Dermis microvascular lymphatic vessel endothelial cell (primary cell): Measurements from ENCODE around the gene MMP23B. TPM values are rescaled to one million over a fixed set of nuclear protein-coding genes. Genes with fewer than 3 reads are reported as not detected.
A peak's percentile ranks its signal among the peaks of the same experiment; 100 is the strongest.

Source experiments
- DNase-seq, 2 donors: peaks; one replicate each; pipeline versions ENCODE4 v3.0.0 to v3.0.0-alpha.2; 2010; ENCODE audit warnings: low read depth in 2 of 2
- total RNA-seq: library from RNA; depleted of rRNA; stranded (reverse); fragments of >200 nt; gene quantifications from 2 replicates; pipeline ENCODE4 v1.2.1, GENCODE V29; 2014

Gene MMP23B
- total RNA-seq, 1 donor from 2014 or later, result not detected

DNA sequence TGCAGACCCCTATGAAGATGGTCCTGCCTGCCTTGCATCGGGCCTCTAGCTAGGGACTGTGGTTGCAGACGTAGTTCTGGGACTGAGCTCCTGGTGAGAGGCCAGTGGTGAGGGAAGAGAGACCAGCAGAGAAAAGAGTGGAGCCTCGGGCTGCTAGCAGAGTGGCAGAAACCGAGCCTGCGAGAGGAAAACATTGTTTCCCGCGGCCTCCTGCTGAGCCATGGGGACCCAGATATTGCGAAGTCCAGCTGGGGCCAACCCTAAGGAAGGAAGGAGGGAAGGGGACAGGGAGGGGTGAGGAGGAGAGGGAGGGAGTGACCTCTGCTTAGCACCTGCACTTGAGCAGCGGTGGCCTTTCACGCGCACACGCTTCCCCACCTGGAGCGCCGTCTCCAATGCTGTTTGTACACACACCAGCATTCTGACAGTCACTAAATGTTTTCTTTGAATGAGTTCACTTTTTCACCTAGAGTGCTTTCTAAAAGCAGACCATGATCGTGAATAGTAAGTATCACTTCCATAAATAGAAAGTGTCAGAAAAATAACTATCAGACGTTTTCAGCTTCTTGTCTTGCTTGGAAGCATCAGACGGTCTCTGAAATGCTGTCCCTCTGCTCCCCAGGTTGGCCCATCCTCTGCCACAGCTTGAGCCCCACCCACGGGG is 29.5 kb upstream of the MMP23B start:
- no peak for DNase-seq

GRCh38 chr1:1602968-1603506 is 28.9 kb upstream of the MMP23B start:
- DNase-seq, result no peak

DNA sequence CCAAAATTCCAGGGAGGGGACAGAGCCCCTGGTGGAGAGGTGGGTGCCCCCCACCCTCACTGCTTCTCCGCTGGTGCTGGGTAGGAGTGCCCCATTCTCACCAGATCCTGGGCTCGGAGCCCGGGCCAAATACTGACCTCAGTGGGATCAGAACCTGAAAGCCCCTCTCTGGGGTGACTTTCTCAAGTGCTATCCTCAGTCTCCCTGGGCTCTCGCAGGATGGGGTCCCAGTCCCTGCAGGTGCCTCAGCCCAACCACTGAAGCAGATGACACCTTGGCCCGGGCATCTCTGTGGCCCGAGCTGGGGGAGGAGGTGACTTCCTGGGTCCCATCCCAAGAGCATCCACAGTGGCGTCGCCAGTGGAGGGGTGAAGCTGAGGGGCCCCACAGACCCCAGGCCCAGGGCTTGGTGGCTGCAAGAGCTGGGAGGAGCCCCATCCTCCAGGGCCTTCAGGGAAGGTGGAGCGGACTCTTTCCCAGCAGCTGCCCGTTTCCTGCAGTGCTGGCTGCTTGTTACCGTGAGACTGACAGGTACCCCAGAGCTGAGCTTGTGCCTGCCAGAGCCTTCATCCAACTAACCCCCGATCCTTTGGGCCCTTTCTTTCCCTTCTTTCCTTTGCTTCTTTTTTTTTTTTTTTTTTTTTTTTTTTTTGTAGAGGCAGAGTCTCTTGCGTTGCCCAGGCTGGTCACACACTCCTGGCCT is 28.2 kb upstream of the MMP23B start:
- no peak for DNase-seq

DNA sequence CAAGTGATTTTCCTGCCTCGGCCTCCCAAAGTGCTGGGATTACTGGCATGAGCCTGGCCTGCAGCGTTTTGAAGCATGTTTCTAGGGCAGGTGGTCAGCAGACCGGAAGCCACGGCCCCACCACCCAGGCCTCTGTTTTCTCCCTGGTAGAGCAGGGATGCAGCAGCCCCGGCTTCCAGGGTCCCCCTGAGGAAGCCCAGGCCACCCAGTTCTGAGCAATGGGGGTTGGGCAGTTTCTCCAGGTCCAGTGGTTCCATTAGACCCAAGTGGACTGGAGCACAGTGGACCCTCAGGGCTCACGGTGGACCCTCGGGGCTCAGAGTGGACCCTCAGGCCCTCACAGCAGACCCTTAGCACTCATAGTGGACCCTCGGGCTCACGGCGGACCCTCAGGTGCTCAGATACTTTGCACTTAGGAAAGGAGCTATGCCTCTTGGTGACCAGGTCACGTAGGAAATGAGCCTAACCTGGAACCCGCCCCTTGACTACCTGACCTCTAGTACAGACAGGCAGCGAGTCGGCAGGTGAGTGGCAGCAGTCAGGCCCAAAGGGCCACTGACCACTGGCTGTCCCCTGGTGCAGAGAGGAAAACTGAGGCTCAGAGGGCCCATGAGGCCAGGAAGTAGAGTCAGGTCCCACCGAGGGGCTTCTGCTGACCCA is 27.5 kb upstream of the MMP23B start:
- no peak for DNase-seq

DNA sequence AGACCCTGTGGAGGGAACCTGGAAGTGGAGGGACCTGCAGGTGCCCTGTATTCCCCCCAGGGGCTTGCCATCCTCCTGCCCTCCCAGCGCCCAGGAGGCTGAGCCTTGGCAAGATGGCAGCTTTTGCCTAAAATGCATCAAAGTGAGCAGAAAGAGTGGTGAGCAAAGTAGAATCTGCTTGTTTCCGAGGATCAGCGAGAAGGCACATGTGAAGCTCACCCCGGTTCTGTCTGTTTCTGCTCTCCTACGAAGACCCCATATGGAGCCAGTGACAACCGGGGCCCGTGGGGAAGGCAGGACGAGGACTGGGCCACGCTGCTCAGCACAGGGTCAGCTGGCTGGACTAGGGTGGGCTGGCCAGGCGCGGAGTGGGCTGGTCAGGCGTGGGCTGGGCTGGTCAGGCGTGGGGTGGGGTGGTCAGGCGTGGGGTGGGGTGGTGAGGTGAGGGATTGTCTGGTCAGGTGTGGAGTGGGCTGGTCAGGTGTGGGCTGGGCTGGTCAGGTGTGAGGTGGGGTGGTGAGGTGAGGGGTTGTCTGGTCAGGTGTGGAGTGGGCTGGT is 26.9 kb upstream of the MMP23B start:
- DNase-seq, result no peak

DNA sequence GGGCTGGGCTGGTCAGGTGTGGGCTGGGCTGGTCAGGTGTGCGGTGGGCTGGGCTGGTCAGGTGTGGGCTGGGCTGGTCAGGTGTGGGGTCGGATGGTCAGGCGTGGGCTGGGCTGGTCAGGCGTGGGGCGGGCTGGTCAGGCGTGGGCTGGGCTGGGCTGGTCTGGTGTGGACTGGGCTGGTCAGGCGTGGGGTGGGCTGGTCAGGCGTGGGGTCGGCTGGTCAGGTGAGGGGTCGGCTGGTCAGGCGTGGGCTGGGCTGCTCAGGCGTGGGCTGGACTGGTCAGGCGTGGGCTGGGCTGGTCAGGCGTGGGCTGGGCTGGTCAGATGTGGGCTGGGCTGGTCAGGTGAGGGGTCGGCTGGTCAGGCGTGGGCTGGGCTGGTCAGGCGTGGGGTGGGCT is 26.2 kb upstream of the MMP23B start:
- no peak for DNase-seq

DNA sequence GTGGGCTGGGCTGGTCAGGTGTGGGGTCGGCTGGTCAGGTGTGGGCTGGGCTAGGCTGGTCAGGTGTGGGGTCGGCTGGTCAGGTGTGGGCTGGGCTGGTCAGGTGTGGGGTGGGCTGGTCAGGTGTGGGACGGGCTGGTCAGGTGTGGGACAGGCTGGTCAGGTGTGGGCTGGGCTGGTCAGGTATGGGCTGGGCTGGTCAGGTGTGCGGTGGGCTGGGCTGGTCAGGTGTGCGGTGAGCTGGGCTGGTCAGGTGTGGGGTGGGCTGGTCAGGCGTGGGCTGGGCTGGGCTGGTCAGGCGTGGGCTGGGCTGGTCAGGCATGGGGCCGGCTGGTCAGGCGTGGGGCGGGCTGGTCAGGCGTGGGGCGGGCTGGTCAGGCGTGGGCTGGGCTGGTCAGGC is 25.7 kb upstream of the MMP23B start:
- no peak for DNase-seq

- DNase-seq, result no peak
Measured at GRCh38 chr1:1609822-1610485, 22.0 kb upstream of the MMP23B start.

GRCh38 chr1:1610796-1611195 is 21.2 kb upstream of the MMP23B start:
- DNase-seq, result no peak

GRCh38 chr1:1612104-1612400 is 19.9 kb upstream of the MMP23B start:
- no peak for DNase-seq

- no peak for DNase-seq
Measured at GRCh38 chr1:1613509-1614082, 18.4 kb upstream of the MMP23B start.

DNA sequence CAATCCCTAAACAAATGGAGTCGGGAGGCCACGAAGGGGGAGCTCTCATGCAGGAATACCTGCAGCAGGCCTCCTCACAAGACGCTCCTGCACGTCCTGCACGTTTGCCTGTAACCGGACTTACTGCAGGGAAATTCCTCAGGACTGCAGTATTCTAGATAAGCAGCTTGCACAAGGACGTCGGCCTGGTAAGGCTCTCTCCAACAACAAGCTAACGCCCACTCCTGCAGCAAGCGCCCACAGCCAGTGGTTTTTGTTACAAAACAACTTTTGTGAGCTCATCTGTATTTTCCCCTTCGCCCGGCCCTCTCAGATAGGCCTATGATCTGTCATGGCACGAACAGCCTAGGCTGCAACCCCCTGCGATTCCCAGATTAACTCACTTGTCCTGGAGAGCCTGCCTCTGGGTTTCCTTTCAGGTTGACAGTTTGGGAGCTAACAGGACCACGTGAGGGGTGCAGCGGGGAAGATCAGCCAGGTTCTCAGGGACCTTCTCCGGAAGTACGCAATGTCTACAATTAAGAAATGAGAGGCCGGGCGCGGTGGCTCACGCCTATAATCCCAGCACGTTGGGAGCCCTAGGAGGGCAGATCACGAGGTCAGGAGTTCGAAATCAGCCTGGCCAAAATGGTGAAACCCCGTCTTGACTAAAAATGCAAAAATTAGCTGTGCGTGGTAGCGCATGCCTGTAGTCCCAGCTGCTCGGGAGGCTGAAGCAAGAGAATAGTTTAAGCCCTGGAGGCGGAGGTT is 17.6 kb upstream of the MMP23B start:
- DNase-seq, result no peak

DNA sequence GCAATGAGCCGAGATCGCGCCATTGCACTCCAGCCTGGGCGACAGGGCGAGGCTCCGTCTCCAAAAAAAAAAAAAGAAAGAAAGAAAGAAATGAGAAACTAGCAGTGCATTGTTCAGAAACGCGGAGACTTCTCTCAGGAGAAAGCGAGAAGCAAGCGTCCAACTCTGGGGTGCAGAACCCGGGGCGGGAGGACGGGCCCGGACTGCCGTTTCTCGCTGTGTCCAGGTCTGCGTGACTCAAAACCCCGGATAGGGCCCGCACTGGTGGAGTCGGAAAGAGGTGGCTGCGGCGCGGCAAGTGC is 17.1 kb upstream of the MMP23B start:
- DNase-seq, result no peak

GRCh38 chr1:1615256-1616044 is 16.5 kb upstream of the MMP23B start, which contains the start of gene MIB2:
TSS of gene MIB2 (plus strand) at chr1:1615500. CDS start at chr1:1623453, 7,953 bp downstream.
- DNase-seq, result peak; percentile 94 to 97

DNA sequence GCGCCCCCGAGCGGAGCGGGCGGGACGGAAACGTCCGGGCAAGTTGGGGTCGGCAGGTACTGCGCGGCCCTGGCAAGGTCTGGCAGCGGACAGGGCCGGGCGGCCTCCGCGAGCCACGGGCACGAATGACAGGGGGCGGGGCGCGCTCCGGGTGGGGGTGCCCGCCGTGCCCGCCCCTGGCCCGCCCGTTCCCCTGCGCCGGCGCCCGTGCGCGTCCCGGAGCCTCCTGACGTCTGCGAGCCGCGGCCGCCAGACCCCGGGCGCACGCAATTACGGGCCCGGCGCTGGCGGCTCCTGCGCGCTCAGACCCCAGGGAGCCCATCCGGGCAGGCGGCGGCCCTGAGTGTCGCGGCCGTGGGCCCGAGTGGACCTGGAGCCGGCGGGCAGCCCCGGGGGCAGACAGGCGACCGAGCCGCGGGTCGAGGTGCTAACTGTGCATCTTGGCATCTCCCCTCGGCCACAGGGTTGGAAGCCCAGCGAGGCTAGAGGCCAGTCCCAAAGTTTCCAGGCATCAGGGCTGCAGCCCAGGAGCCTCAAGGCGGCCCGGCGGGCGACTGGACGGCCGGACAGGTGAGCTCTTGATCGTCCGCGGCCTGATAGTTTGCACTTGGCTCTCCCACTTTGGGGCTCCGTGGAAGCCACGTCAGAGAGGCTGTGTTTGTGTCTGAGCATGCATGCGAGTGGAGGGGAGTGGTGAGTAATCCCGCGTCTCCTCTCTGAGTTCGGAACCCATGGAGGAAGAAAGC is 15.8 kb upstream of the MMP23B start:
- peak in 1 of 2 donors; percentile 48 for DNase-seq

- no peak for DNase-seq
Measured at GRCh38 chr1:1616838-1617237, 15.1 kb upstream of the MMP23B start.

DNA sequence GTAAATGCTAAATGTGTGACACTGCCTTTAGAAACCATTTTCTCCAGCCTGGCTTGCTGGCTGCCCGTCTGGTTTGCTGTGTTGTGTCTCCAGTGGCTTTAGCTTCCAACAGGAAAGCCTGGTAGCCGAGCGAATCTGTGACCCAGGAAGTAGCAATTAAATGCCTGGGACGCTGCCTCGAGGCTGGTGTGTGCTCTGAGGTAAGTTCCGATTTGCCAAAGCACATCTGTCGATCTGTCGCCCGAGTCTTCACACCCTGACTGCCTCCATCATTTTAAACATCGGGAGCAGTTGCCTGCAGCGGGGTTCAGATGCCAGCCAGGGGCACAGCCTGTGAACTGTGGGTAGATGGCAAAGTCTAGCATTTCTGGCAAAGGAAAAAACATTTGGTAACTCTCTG is 14.5 kb upstream of the MMP23B start:
- no peak for DNase-seq

DNA sequence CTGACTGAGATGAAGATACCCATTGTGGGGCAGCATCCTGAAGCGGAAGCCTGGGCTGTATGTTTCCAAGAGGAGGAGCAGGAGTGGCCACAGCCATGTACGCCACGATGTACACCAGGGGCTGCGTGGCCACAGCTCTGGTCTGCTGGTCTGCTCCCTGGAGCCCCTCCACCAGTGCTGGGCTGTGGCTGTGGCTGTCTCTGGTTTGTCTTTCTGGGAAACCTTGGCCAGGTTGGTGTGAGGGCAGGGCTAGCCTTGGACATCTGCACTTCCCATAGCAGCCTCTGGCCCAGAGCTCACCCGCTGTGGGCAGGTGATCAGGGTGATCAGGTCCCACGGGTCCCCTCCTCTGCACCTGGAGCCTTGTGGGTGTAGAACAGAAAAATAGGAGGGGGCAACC is 14.0 kb upstream of the MMP23B start:
- no peak for DNase-seq

DNA sequence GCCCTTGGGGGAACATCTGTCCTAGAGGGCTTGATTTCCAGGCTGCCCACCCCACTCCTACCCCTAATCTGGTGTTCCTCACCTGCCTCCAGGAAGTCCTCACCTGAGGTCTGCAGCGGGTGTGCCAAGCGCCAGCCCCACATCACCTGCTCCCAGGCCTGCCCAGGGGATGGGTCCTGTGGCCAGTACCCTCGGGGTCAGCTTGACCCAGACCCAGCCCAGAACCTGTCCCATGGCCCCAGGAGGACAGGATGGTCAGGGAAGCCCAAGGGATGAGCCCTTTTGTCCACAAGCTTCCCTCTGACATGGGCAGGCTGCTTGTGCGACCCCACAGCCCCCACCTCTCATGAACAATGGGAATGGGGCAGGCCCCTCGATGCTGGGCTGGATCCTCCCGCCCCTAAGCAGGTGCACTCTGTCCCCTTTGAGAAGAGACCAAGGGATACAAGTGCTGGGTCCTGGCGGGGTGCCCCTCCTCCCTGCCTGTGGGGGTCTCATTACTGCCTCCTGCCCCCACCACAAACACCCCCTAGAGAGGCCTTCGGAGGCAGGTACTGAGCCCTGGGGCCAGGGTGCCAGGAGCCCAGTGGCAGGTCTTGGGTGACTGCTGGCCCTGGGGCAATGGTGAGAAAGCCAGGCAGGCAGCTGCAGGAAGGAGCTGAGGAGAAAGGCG is 13.4 kb upstream of the MMP23B start:
- DNase-seq, result no peak
